K562 (cell line): ENCODE measurements around the gene PITX1. TPM values are rescaled to one million over a fixed set of nuclear protein-coding genes. Genes with fewer than 3 reads are reported as not detected.

Source experiments
- CBX1 ChIP-seq: sonication (generic); IDR thresholded peaks from 2 replicates; pipeline ENCODE4 v1.6.1; 2016; ENCODE audit warnings: antibody characterized with exemption, low read depth, mild to moderate bottlenecking
- CREM ChIP-seq: IDR thresholded peaks from 2 replicates; pipeline ENCODE4 v1.6.1; 2014; ENCODE audit warnings: antibody characterized with exemption, low read depth
- DMBX1 ChIP-seq: fragments of 250-450 bp; sonication (Bioruptor Pico); IDR thresholded peaks from 2 replicates; pipeline ENCODE4 v1.8.0; 2022; ENCODE audit warnings: inconsistent platforms, mild to moderate bottlenecking, moderate library complexity, borderline replicate concordance
- ELF4 ChIP-seq: fragments of 450-650 bp; formaldehyde crosslinking; IDR thresholded peaks from 2 replicates; pipeline ENCODE4 v1.4.0; 2022; ENCODE audit warnings: missing genetic modification characterization
- KLF10 ChIP-seq: fragments of 250-450 bp; sonication (Bioruptor Pico); IDR thresholded peaks from 2 replicates; pipeline ENCODE4 v1.6.1; 2021; ENCODE audit warnings: matching md5 sums
- MEF2A ChIP-seq: IDR thresholded peaks from 2 replicates; pipeline ENCODE4 v1.6.1; 2011; ENCODE audit warnings: low read depth, mild to moderate bottlenecking, low read length, moderate library complexity; ENCODE audit not compliant: control insufficient read depth
- MIER1 ChIP-seq: fragments of 450-650 bp; IDR thresholded peaks from 2 replicates; pipeline ENCODE4 v1.6.1; 2016; ENCODE audit warnings: antibody characterized with exemption, mild to moderate bottlenecking, low read depth
- NCOA1 ChIP-seq: fragments of 450-650 bp; IDR thresholded peaks from 2 replicates; pipeline ENCODE4 v1.6.1; 2016; ENCODE audit warnings: low read depth
- NCOA6 ChIP-seq: fragments of 450-650 bp; IDR thresholded peaks from 2 replicates; pipeline ENCODE4 v1.6.1; 2017; ENCODE audit warnings: mild to moderate bottlenecking
- POLR2G ChIP-seq: fragments of 200-400 bp; formaldehyde crosslinking; IDR thresholded peaks from 2 replicates; pipeline ENCODE4 v1.6.1; 2017; ENCODE audit warnings: low read depth, mild to moderate bottlenecking, antibody characterized with exemption, low read length, moderate library complexity
- PTRF ChIP-seq: fragments of 450-650 bp; IDR thresholded peaks from 2 replicates; pipeline ENCODE4 v1.6.1; 2016; ENCODE audit warnings: mild to moderate bottlenecking, missing genetic modification characterization, missing compliant biosample characterization
- TEAD4 ChIP-seq, 2 experiments: sonication (generic) in 1 of 2; formaldehyde crosslinking in 1 of 2; IDR thresholded peaks; 2 replicates each; pipeline versions ENCODE4 v1.6.1 to v1.8.0; 2012 to 2022; ENCODE audit warnings: borderline replicate concordance in 1 of 2, inconsistent platforms in 1 of 2, low read length in 1 of 2, mild to moderate bottlenecking in 1 of 2, missing genetic modification reagents in 1 of 2
- TFAM ChIP-seq: fragments of 250-450 bp; sonication (Bioruptor Pico); conservative IDR thresholded peaks from 2 replicates; pipeline ENCODE4 v1.5.0; 2021; ENCODE audit warnings: mild to moderate bottlenecking, moderate library complexity
- THRAP3 ChIP-seq: fragments of 450-650 bp; IDR thresholded peaks from 2 replicates; pipeline ENCODE4 v1.6.1; 2016; ENCODE audit warnings: mild to moderate bottlenecking, inconsistent platforms, borderline replicate concordance
- ZC3H8 ChIP-seq: fragments of 450-650 bp; IDR thresholded peaks from 2 replicates; pipeline ENCODE4 v1.6.1; 2017
- ZNF224 ChIP-seq: sonication (generic); formaldehyde crosslinking; IDR thresholded peaks from 2 replicates; pipeline ENCODE4 v1.8.0; 2022; ENCODE audit warnings: mild to moderate bottlenecking, missing genetic modification reagents
- ZNF324 ChIP-seq: fragments of 250-450 bp; sonication (Bioruptor Pico); IDR thresholded peaks from 2 replicates; pipeline ENCODE4 v1.4.0; 2020; ENCODE audit warnings: mild to moderate bottlenecking
- ZNF79 ChIP-seq: fragments of 250-450 bp; sonication (Bioruptor Pico); IDR thresholded peaks from 2 replicates; pipeline ENCODE4 v1.4.0; 2020; ENCODE audit warnings: low read depth, mild to moderate bottlenecking, moderate library complexity
- polyA plus RNA-seq, 8 experiments: library from polyadenylated mRNA; depleted of rRNA in 4 of 8; stranded (reverse) in 5 of 8; unstranded in 3 of 8; fragments of >200 nt; fragmentation: Nextera tagmentation in 2 of 8; fragmentation: Illumina TruSeq in 1 of 8; extraction: Ambion mirVana in 2 of 8; extraction: Trizol in 1 of 8; gene quantifications; 2 replicates each; pipeline versions ENCODE4 v1.2.1 to v1.2.3, GENCODE V29; 2011 to 2014; ENCODE audit warnings: inconsistent platforms in 1 of 8, missing spikeins in 1 of 8
- total RNA-seq, 7 experiments: library from RNA; depleted of rRNA in 6 of 7; stranded (reverse); fragments of >200 nt in 6 of 7; fragmentation: Illumina TruSeq in 2 of 7; extraction: Trizol in 2 of 7; gene quantifications; 2 replicates each; pipeline versions ENCODE4 v1.2.1 to v1.2.3, GENCODE V29; 2011 to 2021; ENCODE audit warnings: low replicate concordance in 1 of 7
- TF ChIP-seq, protein P1 (sequence below): fragments of 450-650 bp; IDR thresholded peaks from 2 replicates; pipeline ENCODE4 v1.6.1; 2018; ENCODE audit warnings: mild to moderate bottlenecking, low read depth; ENCODE audit not compliant: partially characterized antibody
- TF ChIP-seq, protein P2 (sequence below): conservative IDR thresholded peaks from 2 replicates; pipeline ENCODE4 v1.6.1; 2011; ENCODE audit warnings: low read depth, mild to moderate bottlenecking, low read length; ENCODE audit not compliant: control insufficient read depth
- TF ChIP-seq, protein P3 (sequence below): sonication (generic); formaldehyde crosslinking; IDR thresholded peaks from 2 replicates; pipeline ENCODE4 v1.8.1; 2023; ENCODE audit warnings: mild to moderate bottlenecking, missing genetic modification reagents
- TF ChIP-seq, protein P4 (sequence below): fragments of 200-800 bp; sonication (Bioruptor generic); IDR thresholded peaks from 2 replicates; pipeline ENCODE4 v1.6.1; 2017; ENCODE audit warnings: missing genetic modification characterization, missing compliant biosample characterization
- TF ChIP-seq, protein P5 (sequence below): fragments of 450-650 bp; formaldehyde crosslinking; IDR thresholded peaks from 2 replicates; pipeline ENCODE4 v1.4.0; 2022; ENCODE audit warnings: missing genetic modification characterization

Gene PITX1
- total and polyA plus RNA-seq, 9 of the 15 experiments (the other 6 are each of a cell fraction or from before 2014, with no cell fraction given) = 0.13 to 88.2 (median 24.9) TPM

DNA sequence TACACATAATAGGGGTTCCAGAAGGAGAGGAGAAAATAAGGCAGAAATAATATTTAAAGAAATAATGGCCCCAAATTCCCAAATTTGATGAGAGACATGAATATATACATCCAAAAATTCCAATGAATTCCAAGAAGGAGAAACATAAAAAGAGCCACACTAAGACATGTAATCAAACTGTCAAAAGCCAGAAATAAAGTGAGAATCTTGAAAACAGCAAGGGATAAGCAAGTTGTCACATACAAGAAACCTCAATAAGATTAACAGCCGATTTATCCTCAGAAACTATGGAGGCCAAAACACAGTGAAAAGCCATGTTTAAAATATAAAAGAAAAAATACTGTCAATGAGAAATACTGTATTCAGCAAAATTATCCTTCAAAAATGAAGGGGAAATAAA, 51.8 kb downstream of the PITX1 start (continued):
- TF ChIP-seq, protein P1, sequence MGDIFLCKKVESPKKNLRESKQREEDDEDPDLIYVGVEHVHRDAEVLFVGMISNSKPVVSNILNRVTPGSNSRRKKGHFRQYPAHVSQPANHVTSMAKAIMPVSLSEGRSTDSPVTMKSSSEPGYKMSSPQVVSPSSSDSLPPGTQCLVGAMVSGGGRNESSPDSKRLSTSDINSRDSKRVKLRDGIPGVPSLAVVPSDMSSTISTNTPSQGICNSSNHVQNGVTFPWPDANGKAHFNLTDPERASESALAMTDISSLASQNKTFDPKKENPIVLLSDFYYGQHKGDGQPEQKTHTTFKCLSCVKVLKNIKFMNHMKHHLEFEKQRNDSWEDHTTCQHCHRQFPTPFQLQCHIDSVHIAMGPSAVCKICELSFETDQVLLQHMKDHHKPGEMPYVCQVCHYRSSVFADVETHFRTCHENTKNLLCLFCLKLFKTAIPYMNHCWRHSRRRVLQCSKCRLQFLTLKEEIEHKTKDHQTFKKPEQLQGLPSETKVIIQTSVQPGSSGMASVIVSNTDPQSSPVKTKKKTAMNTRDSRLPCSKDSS = peak; percentile 99
- peak; percentile 82 for TF ChIP-seq CBX1
- TF ChIP-seq, protein P2, sequence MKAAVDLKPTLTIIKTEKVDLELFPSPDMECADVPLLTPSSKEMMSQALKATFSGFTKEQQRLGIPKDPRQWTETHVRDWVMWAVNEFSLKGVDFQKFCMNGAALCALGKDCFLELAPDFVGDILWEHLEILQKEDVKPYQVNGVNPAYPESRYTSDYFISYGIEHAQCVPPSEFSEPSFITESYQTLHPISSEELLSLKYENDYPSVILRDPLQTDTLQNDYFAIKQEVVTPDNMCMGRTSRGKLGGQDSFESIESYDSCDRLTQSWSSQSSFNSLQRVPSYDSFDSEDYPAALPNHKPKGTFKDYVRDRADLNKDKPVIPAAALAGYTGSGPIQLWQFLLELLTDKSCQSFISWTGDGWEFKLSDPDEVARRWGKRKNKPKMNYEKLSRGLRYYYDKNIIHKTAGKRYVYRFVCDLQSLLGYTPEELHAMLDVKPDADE = no peak
- TF ChIP-seq TFAM (CRISPR knock-in tag) = no peak
- 0 out of 2 replicates have a peak, but pooled peaks have one; percentile 18 for TF ChIP-seq MEF2A
- TF ChIP-seq NCOA6 = no peak
- no peak for TF ChIP-seq DMBX1
- TF ChIP-seq NCOA1 = no peak
- TF ChIP-seq ZNF79 (CRISPR knock-in tag) = no peak
- TF ChIP-seq, protein P3, sequence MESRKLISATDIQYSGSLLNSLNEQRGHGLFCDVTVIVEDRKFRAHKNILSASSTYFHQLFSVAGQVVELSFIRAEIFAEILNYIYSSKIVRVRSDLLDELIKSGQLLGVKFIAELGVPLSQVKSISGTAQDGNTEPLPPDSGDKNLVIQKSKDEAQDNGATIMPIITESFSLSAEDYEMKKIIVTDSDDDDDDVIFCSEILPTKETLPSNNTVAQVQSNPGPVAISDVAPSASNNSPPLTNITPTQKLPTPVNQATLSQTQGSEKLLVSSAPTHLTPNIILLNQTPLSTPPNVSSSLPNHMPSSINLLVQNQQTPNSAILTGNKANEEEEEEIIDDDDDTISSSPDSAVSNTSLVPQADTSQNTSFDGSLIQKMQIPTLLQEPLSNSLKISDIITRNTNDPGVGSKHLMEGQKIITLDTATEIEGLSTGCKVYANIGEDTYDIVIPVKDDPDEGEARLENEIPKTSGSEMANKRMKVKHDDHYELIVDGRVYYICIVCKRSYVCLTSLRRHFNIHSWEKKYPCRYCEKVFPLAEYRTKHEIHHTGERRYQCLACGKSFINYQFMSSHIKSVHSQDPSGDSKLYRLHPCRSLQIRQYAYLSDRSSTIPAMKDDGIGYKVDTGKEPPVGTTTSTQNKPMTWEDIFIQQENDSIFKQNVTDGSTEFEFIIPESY (CRISPR knock-in tag) = no peak
- TF ChIP-seq, protein P4, sequence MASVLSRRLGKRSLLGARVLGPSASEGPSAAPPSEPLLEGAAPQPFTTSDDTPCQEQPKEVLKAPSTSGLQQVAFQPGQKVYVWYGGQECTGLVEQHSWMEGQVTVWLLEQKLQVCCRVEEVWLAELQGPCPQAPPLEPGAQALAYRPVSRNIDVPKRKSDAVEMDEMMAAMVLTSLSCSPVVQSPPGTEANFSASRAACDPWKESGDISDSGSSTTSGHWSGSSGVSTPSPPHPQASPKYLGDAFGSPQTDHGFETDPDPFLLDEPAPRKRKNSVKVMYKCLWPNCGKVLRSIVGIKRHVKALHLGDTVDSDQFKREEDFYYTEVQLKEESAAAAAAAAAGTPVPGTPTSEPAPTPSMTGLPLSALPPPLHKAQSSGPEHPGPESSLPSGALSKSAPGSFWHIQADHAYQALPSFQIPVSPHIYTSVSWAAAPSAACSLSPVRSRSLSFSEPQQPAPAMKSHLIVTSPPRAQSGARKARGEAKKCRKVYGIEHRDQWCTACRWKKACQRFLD (CRISPR knock-in tag) = no peak
- no peak for TF ChIP-seq ZC3H8
- TF ChIP-seq CREM = no peak
- no peak for TF ChIP-seq ZNF324 (CRISPR knock-in tag)
- no peak for TF ChIP-seq MIER1
- TF ChIP-seq THRAP3 = no peak
- TF ChIP-seq, protein P5, sequence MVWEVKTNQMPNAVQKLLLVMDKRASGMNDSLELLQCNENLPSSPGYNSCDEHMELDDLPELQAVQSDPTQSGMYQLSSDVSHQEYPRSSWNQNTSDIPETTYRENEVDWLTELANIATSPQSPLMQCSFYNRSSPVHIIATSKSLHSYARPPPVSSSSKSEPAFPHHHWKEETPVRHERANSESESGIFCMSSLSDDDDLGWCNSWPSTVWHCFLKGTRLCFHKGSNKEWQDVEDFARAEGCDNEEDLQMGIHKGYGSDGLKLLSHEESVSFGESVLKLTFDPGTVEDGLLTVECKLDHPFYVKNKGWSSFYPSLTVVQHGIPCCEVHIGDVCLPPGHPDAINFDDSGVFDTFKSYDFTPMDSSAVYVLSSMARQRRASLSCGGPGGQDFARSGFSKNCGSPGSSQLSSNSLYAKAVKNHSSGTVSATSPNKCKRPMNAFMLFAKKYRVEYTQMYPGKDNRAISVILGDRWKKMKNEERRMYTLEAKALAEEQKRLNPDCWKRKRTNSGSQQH = no peak
- TF ChIP-seq KLF10 (CRISPR knock-in tag) = no peak
- TF ChIP-seq ZNF224 (CRISPR knock-in tag) = no peak
- TF ChIP-seq TEAD4 (IDR thresholded peaks at IDR 0.05; ENCODE audit: low read length) = 0 out of 2 replicates have a peak, but pooled peaks have one; percentile 12
- no peak for TF ChIP-seq TEAD4 (CRISPR knock-in tag; IDR thresholded peaks at IDR 0.05; ENCODE audit: borderline replicate concordance)
- no peak for TF ChIP-seq POLR2G
- TF ChIP-seq PTRF (tag) = no peak
- TF ChIP-seq ELF4 (CRISPR knock-in tag) = no peak
